BLaER1 treated with 17β-estradiol and CSF1 and Interleukin-3, amounts not matched to agents 10 nM and 100 nM (cell line): ENCODE data around the gene SRL.

Experiments
- H3K27ac ChIP-seq, 11 experiments: shearing (Covaris generic); formaldehyde crosslinking; 2 replicates each; pipeline ENCODE4 v1.8.1; 2022
- H3K27me3 ChIP-seq, 11 experiments: shearing (Covaris generic); formaldehyde crosslinking; 2 replicates each; pipeline ENCODE4 v1.8.1; 2022
- H3K36me3 ChIP-seq, 11 experiments: shearing (Covaris generic); formaldehyde crosslinking; 2 replicates each; pipeline ENCODE4 v1.8.1; 2022
- H3K4me1 ChIP-seq, 10 experiments: shearing (Covaris generic); formaldehyde crosslinking; 2 replicates each; pipeline ENCODE4 v1.8.1; 2022
- H3K4me2 ChIP-seq, 11 experiments: shearing (Covaris generic); formaldehyde crosslinking; 2 replicates each; pipeline ENCODE4 v1.8.1; 2022
- H3K4me3 ChIP-seq, 10 experiments: shearing (Covaris generic); formaldehyde crosslinking; 2 replicates each; pipeline ENCODE4 v1.8.1; 2022
- H3K9ac ChIP-seq, 11 experiments: shearing (Covaris generic); formaldehyde crosslinking; 2 replicates each; pipeline ENCODE4 v1.8.1; 2022
- H3K9me3 ChIP-seq, 11 experiments: shearing (Covaris generic); formaldehyde crosslinking; replicated peaks in 1 of 11; 2 replicates each; pipeline ENCODE4 v1.8.1; 2022
- H4K20me1 ChIP-seq, 11 experiments: shearing (Covaris generic); formaldehyde crosslinking; 2 replicates each; pipeline ENCODE4 v1.8.1; 2022
- Cebpa-rat ChIP-seq, 11 experiments: shearing (Covaris generic); IDR thresholded peaks; 2 replicates each; pipeline ENCODE4 v1.8.1; 2022

Gene SRL

GRCh38 chr16:4275861-4276260 lies 34.0 kb upstream of the SRL start:
- peaks cover 11 to 34% (median 29%) of the 10 kb centered on the region in 10 experiments for H3K4me1 ChIP-seq
- H4K20me1 ChIP-seq: no peaks in the 10 kb centered on the region
- no peak overlapping the region for H3K4me3 ChIP-seq
- H3K9ac ChIP-seq: peak overlapping the region in 3 of 11 experiments; percentile 18 to 33 (median 22); a peak in 1 of 22 replicates
- peaks cover 0 to 5% (median 2%) of the 10 kb centered on the region in 11 experiments; a peak in 8 of 22 replicates for H3K36me3 ChIP-seq
- TF ChIP-seq Cebpa-rat (IDR thresholded peaks at IDR 0.05): no peak
- H3K9me3 ChIP-seq: peaks cover 0 to 5% (median 3%) of the 10 kb centered on the region in 11 experiments; a peak in 12 of 22 replicates
- H3K27ac ChIP-seq: no peak overlapping the region
- no peaks in the 10 kb centered on the region for H3K27me3 ChIP-seq
- H3K4me2 ChIP-seq: peak overlapping the region in 5 of 11 experiments; percentile 18 to 98 (median 87); a peak in 7 of 22 replicates

DNA sequence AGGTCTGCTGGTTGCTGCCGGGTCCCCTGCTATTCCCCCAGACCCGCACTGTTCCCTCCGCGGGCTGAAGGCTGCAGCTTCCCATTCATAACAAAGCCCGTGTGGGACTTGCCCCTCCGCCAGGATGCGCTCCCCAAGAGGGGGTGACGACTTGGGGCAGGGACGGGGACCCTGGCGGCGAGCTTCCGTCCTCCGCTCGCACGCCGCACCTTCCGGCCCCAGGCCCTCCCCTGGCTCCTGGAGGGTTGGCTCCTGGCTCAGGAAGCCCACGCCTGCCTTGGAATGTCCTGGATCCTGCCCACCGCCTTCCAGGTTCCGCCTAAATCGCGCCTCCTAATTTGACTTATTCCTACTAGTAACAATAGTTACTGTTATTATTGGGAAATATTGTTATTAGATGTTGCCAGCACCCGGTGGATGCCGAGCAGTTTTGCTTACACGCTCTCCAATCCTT lies 32.0 kb upstream of the SRL start:
- TF ChIP-seq Cebpa-rat (IDR thresholded peaks at IDR 0.05): 0 out of 22 replicates have a peak, but pooled peaks of 1 of the 11 experiments have one; percentile 5
- Histone ChIP-seq H3K9me3 (no peaks in the 10 kb centered on the region), H3K36me3 (peaks cover 0 to 14% (median 1%) of the 10 kb centered on the region in 11 experiments; a peak in 8 of 22 replicates)

DNA sequence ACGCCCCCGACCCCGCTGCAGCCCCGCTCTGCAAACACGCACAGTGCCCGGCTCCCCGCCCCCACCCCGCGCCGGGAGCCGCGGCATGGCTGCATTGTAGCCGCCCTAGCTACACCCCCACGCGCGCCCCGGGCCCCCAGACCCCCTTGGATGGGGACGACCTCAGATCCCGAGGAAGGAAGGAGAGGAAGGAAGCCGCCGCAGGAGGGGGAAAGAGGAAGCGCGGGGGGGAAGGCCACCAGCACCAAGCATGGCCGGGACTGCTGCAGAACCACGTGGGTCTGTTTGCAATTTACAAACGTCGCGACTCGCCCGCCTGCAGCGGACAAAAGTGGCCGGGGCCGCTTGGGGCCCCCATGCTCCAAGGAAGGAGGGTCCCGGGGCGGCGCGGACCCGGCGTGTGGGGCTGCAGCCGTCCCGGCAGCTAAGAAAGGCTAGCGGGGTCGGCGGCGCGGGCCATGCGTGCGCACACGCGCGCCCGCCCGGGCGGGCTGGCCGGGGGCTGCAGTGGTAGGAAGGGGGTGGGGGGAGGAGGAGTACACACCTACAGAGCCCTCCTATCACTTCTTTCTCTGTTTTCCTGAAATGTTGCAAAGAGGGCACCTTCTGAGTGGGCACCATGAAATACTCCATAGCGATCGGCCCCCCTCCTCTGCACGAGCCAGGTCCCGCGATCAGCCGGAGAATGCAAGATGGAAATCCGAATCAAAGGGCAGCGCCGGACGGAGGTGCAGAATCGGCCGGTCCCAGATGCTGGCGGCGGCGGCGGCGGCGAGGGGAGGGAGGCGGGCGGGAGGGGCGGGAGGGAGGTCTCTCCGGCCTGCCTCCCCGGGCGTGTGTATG lies 30.5 kb upstream of the SRL start:
- Histone ChIP-seq H3K27ac (peak overlapping the region; percentile 28 to 100 (median 98); a peak in 21 of 22 replicates), H3K36me3 (peaks cover 0 to 30% (median 12%) of the 10 kb centered on the region in 11 experiments; a peak in 11 of 22 replicates), H3K4me2 (peak overlapping the region; percentile 75 to 99 (median 94)), H3K9ac (peak overlapping the region; percentile 76 to 98 (median 91)), H3K4me1 (peaks cover 20 to 52% (median 44%) of the 10 kb centered on the region in 10 experiments), H3K4me3 (peak overlapping the region; percentile 68 to 91 (median 87)), H4K20me1 (peaks cover 0 to 8% (median 0%) of the 10 kb centered on the region in 11 experiments; a peak in 5 of 22 replicates), H3K9me3 (0 out of 22 replicates have a peak, but pooled peaks cover 0 to 1% (median 0%) of the 10 kb centered on the region in 11 experiments), H3K27me3 (no peaks in the 10 kb centered on the region)
- no peak for TF ChIP-seq Cebpa-rat (IDR thresholded peaks at IDR 0.05)

More for the DNA sequence above, 32.0 kb upstream of the SRL start:
- peak overlapping the region; percentile 68 to 91 (median 87) for H3K4me3 ChIP-seq
- H3K4me1 ChIP-seq: peaks cover 20 to 49% (median 43%) of the 10 kb centered on the region in 10 experiments
- H3K4me2 ChIP-seq: peak overlapping the region; percentile 87 to 99 (median 94)
- H3K9ac ChIP-seq: peak overlapping the region; percentile 76 to 98 (median 91)
- no peaks in the 10 kb centered on the region for H4K20me1 ChIP-seq
- H3K27ac ChIP-seq: peak overlapping the region; percentile 49 to 99 (median 87)
- H3K27me3 ChIP-seq: no peaks in the 10 kb centered on the region

- H4K20me1 ChIP-seq: peaks cover 0 to 14% (median under 1%) of the 10 kb centered on the region in 11 experiments; a peak in 8 of 22 replicates
- peaks cover 20 to 54% (median 44%) of the 10 kb centered on the region in 10 experiments for H3K4me1 ChIP-seq
- H3K9me3 ChIP-seq: peaks cover 0 to 4% (median 0%) of the 10 kb centered on the region in 11 experiments; a peak in 1 of 22 replicates
- no peaks in the 10 kb centered on the region for H3K27me3 ChIP-seq
- peak overlapping the region; percentile 54 to 100 (median 98) for H3K27ac ChIP-seq
- peak overlapping the region; percentile 68 to 91 (median 87) for H3K4me3 ChIP-seq
- peak overlapping the region; percentile 76 to 98 (median 91) for H3K9ac ChIP-seq
- H3K4me2 ChIP-seq: peak overlapping the region; percentile 75 to 99 (median 94)
- no peak for TF ChIP-seq Cebpa-rat (IDR thresholded peaks at IDR 0.05)
- peaks cover 0 to 39% (median 21%) of the 10 kb centered on the region in 11 experiments; a peak in 14 of 22 replicates for H3K36me3 ChIP-seq
These were observed 29.6 kb upstream of the SRL start for GRCh38 chr16:4271176-4272113.

GRCh38 chr16:4270595-4270994 lies 28.7 kb upstream of the SRL start:
- H3K27ac ChIP-seq: peak overlapping the region in 9 of 11 experiments; percentile 82 to 100 (median 98); a peak in 18 of 22 replicates
- peaks cover 0 to 42% (median 27%) of the 10 kb centered on the region in 11 experiments; a peak in 15 of 22 replicates for H3K36me3 ChIP-seq
- peak overlapping the region in 10 of 11 experiments; percentile 76 to 98 (median 93); a peak in 20 of 22 replicates for H3K9ac ChIP-seq
- peaks cover 0 to 6% (median 0%) of the 10 kb centered on the region in 11 experiments; a peak in 1 of 22 replicates for H3K9me3 ChIP-seq
- H3K4me1 ChIP-seq: peaks cover 20 to 48% (median 39%) of the 10 kb centered on the region in 10 experiments
- TF ChIP-seq Cebpa-rat (IDR thresholded peaks at IDR 0.05): no peak
- no peaks in the 10 kb centered on the region for H3K27me3 ChIP-seq
- H3K4me3 ChIP-seq: peak overlapping the region; percentile 68 to 91 (median 87); a peak in 18 of 20 replicates
- peaks cover 0 to 23% (median 9%) of the 10 kb centered on the region in 11 experiments; a peak in 15 of 22 replicates for H4K20me1 ChIP-seq
- H3K4me2 ChIP-seq: peak overlapping the region; percentile 75 to 99 (median 94)

DNA sequence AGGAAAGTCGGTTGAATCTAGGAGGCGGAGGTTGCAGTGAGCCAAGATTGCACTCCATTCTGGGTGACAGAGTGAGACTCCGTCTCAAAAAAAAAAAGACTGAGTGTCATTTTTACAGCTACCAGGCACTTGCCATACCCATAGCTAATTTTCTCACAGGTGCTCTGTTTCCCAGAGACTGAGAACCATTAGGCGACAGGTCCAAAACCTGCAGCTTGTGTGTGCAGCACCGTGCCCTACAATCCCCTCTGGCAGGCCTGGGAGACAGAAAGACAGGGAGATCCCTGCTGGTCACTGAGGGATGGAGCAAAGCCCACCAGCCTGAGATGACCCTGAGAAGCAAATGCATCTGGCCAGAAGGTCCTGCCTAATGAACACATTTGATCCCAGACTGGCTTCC lies 28.2 kb upstream of the SRL start:
- peak overlapping the region in 7 of 11 experiments; percentile 87 to 98 (median 97); a peak in 13 of 22 replicates for H3K9ac ChIP-seq
- peak overlapping the region; percentile 75 to 99 (median 94); a peak in 20 of 22 replicates for H3K4me2 ChIP-seq
- peaks cover 0 to 6% (median 0%) of the 10 kb centered on the region in 11 experiments; a peak in 1 of 22 replicates for H3K9me3 ChIP-seq
- H3K27ac ChIP-seq: peak overlapping the region in 5 of 11 experiments; percentile 89 to 100 (median 99); a peak in 8 of 22 replicates
- H4K20me1 ChIP-seq: peaks cover 0 to 28% (median 14%) of the 10 kb centered on the region in 11 experiments; a peak in 16 of 22 replicates
- peaks cover 0 to 42% (median 28%) of the 10 kb centered on the region in 11 experiments; a peak in 15 of 22 replicates for H3K36me3 ChIP-seq
- no peak for TF ChIP-seq Cebpa-rat (IDR thresholded peaks at IDR 0.05)
- peak overlapping the region in 2 of 10 experiments; percentile 87 to 89; a peak in 1 of 20 replicates for H3K4me3 ChIP-seq
- H3K4me1 ChIP-seq: peaks cover 20 to 43% (median 35%) of the 10 kb centered on the region in 10 experiments
- no peaks in the 10 kb centered on the region for H3K27me3 ChIP-seq

- H3K4me1 ChIP-seq: peaks cover 11 to 33% (median 20%) of the 10 kb centered on the region in 10 experiments
- H3K9ac ChIP-seq: no peak overlapping the region
- no peak overlapping the region for H3K4me2 ChIP-seq
- H3K36me3 ChIP-seq: peaks cover 14 to 70% (median 59%) of the 10 kb centered on the region in 11 experiments; a peak in 21 of 22 replicates
- peaks cover 0 to 6% (median 0%) of the 10 kb centered on the region in 11 experiments; a peak in 1 of 22 replicates for H3K9me3 ChIP-seq
- TF ChIP-seq Cebpa-rat (IDR thresholded peaks at IDR 0.05): no peak
- peak overlapping the region in 3 of 11 experiments; percentile 6 to 39 (median 34); a peak in 3 of 22 replicates for H3K27ac ChIP-seq
- peaks cover 0 to 65% (median 46%) of the 10 kb centered on the region in 11 experiments; a peak in 17 of 22 replicates for H4K20me1 ChIP-seq
- H3K4me3 ChIP-seq: no peak overlapping the region
- H3K27me3 ChIP-seq: no peaks in the 10 kb centered on the region
These were observed 24.5 kb upstream of the SRL start for GRCh38 chr16:4266372-4266771.
